ENCODE results near the gene C13orf46.

C13orf46 gene

DNA sequence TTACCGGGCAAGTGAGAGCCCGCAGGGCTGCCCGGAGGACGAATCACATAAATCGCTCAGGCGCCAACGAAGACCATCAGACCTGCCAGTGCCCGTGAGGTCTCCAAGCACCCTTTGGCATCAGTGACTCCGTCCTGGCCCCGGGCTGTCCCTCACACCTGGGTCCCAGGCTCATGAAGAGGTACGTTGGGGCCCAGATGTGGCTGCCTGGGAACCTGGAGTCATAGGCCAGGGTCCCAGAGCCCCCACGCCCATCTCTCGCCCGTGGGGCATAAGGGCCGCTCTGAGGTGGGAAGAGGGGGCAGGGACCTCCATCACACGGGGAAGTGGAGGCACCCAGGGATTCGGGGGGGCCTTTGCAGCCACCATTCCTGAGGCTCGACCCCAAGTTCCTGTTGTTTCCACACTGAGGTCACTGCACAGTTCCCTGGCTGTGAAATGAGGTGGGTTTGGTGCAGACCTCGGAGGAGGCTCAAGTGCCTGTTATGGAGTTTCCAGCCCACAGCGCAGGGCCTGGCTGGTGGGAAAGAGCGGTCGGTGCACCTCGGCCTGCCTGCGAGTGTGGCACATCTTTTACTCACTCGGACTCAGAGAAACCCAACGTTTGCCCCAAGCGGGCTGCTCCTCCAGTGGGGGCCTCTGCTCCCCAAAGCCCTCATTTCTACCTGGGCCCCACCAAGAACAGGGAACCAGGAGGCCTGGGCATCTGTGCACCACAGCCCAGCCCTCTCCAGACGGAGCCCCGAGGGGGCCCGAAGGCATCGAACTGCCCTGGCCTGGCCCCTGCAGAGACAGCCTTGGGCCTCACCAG is 35.9 kb upstream of the C13orf46 start:
- DNase-seq = no peak

DNA sequence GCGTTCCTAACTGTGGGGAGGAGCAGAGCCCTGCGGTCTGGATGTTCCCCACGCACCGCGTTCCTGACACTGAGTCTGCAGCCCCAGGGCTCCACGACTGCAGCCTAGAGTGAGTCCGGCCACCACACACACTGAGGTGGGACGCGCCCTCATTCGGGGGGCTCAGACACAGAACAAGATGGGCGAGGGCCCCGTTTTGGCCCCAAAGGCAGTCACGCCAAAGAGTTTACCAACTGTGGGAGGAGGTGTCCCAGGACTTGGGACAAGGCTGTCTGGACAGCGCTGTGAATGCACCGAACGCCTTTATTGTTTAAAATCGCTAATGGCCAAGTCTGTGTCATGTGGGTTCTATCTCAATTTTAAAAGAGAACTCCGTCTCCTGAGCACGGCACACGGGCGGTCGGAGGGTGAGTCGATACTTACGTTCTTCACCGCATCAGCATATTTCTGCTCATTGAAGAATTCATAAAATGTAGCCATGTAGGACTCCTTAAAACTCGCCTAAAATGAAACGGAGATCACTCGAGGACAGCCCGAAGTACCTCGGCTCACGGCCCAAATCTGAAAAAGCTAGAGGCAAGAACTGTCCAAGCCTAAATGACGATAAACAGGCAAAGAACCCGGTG is 35.2 kb upstream of the C13orf46 start:
- no peak for DNase-seq

DNA sequence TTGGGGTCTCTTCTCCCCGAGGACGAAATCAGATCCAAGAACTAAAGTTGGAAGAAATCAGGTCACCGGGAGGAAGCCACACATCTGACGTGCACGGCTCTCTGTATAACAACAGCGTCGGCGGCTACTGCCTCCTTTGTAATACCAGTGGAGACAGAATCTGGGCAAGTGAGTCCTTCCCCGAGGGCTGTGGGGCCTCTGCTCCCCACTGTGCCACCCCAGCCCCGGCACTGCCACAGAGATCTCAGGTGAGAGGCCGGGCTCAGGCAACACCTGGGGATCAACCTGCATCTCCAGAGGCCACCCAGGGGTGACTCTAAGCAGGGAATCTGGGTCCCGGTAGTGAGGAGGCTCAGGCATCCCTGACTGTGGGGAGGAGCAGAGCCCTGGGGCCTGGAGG is 33.7 kb upstream of the C13orf46 start:
- DNase-seq = no peak

DNA sequence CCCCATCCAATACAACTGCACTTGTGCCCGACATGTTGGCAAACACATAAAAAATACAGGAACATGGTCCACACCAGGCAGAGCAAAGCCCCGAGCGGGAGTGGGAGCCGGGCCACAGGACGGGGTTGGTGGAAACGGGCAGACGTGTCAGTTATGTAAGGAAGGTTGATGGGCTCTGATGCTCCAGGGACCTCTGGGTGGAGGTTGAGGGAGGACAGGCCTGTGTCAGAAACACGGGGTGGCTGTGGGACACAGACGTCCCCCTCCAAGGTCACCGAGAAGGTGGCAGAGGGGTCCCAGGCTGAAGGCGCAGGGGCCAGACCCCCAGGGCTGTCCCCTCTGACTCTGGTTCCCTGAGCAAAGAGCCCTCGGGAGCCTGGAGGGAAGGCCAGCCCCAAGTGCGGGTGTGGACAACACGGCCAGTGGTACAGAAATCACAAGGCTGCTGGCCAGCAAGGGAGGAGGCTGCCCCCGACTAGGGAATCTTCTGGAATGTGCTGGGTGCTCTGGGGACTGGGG is 31.4 kb upstream of the C13orf46 start:
- DNase-seq = no peak

DNA sequence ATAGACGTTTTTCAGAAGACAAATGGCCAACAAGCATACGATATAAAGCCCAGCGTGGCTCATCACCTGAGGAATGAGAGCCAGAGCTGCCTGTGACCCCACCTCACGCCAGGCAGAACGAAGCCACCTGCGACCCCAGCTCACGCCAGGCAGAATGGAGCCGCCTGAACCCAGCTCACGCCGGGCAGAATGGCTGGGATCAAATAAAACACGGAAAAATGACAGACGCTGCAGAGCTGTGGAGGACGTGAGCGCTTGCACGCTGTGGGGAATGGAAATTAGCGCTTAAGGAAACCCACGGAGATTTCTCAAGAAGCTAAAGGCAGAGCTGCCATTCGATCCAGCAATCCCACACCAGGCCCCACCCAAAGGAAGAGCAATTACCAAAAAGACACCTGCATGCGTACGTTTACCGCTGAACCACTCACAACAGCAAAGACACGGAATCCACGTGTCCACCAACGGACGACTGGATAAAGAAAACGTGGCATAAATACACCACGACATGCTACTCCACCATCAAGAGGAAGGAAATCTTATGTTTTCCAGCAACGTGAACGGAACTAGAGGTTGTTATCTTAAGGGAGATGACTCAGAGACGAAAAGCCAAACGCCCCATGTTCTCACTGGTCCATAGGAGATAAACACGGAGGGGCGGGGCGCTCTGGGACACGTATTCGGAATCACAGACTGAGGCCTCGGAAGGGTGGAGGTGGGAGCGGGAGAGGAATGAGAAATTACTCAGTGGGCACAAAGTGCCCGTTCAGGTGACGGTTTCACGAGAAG is 30.7 kb upstream of the C13orf46 start:
- DNase-seq = no peak

DNA sequence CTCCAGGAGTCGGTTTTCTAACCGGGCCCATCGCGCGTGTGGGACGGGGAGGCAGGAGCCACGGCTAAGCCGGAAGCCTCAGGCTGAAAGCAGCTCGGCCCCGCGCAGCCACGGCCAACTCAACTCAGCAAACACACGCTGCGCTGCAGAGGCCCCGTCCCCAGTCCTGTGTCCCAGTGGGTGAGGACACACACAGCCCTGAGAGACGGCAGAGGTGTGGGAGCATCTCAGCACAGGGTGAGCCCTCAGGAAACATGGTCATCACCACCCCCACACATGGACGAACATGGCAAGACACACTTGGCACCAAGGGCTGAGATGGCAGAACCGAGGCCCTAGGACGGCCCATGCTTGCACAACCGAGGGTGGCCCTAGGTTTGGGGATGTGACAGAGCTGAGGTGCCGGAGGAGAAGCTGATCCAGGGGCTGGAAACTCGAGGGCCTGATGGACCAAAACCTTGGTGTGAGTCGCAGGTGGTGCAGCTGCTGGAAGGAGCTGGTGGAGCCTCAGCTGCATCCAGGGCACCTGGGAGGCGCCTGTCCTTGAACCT is 29.0 kb upstream of the C13orf46 start:
- no peak for DNase-seq

DNA sequence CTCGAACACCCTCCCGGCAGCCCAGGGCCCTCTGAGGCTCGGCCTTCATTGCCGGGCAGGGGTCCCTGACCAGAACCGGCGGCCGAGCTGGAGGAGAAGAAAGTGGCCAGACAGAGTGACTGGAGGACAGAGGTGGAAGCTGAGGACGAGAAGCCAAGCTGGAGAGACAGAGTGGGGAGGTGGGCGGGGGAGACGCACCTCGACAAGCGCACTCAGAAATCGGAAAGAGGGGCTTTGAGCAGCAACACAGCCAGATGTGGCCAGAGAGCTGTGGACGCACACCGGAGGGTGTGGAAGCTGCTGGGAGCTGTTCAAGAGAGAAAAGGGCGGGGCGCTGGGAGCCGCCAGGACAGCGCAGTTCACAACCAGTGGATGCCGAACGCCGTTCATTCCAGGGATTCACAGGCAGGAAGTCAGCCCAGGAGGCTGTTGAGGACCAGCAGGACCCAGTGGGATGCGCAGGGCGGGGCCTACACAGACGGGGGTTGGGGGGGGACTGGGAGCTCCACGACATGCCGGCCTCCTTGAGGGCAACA is 28.2 kb upstream of the C13orf46 start:
- no peak for DNase-seq

GRCh38 chr13:114001331-114002008 is 27.6 kb upstream of the C13orf46 start:
- DNase-seq = no peak

- no peak for DNase-seq
Measured at GRCh38 chr13:114000151-114001040, 26.5 kb upstream of the C13orf46 start.

DNA sequence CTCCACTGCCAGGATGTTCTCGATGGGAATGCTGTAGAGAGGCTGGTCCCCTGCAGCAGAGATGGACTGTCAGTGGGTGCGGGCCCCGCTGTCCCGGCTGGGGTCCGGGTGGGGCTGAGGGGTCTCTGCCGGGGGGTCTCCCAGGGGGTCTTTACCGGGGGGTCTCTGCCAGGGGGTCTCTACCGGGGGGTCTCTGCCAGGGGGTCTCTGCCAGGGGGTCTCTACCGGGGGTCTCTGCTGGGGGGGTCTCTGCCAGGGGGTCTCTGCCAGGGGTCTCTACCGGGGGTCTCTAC is 25.7 kb upstream of the C13orf46 start:
- DNase-seq = no peak

DNA sequence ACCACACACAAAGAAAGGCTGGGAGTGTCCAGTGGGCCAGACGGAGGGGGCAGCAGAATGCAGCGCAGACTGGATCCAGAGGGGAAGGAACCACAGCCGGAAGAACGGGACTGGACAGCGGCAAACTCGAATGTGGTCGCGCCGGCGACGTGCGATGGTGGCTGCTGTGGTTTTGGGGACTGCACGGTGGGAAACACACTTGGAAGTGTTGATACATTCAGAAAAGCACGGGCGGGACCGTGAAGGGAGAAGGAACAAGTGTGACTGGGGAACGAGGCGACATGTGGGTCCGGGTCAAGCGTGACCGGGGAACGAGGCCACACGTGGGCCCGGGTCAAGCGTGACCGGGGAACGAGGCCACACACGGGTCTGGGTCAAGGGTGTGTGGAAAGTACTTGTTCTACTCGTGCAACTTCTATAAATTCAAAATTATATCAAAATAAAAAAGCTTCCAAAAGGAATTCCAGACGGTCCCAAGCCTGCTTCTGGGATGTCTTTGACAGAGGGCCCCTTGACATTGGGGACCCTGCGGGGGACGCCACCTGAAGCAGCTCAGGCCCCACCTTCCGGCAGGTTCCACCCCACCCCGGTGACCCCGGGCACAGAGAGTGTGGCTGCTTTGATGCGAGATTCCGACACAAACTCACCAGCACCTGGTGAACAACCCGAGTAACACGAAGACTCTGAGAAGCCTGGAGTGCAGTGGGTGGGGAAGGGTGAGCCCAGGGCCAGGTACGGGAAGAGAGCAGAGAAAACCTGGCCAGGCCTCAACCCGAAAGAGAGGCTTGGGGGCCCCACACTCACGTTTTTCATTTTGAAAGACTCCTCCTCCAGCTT is 25.1 kb upstream of the C13orf46 start:
- no peak for DNase-seq

- no peak for DNase-seq
Measured at GRCh38 chr13:113997845-113998751, 24.2 kb upstream of the C13orf46 start.

DNA sequence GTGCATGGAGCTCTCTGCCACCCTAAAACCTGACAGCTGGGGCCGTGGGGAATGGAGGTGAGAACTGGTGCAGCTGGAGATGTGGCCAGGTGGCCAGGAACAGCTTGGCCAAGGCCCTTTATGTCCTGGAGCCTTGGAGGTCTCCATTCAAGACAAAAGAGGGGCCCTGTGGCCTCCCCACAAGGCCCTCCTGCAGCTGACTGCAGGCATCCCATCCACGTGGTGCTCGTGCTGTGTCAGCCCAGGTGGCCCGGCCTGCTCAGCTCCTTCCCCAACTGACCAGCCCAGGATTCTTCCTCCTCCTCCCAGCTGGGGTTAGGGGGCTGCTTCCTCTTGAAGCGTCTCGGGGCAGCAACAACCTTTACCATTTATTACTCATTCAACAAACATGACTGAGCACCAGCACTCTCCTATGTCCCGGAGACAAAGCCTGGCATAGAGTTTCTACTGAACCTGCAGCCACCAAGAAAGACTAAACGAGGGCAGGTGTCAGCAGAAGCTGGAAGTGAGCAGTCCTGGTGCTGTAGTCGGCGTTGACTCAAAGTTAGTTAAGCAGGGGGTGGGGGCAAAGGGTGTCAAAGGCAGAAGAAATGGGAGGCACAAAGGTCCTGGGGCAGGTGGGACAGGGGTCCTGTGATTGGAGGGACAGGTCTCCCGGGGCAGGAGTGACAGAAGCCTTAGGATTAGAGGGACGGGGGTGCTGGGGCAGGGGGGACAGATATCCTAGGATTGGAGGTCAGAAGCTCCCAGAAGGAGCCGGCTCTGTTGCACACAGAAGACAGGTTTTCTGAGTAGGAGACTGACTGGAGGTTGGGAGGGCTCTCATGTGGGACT is 23.3 kb upstream of the C13orf46 start:
- DNase-seq = no peak

DNA sequence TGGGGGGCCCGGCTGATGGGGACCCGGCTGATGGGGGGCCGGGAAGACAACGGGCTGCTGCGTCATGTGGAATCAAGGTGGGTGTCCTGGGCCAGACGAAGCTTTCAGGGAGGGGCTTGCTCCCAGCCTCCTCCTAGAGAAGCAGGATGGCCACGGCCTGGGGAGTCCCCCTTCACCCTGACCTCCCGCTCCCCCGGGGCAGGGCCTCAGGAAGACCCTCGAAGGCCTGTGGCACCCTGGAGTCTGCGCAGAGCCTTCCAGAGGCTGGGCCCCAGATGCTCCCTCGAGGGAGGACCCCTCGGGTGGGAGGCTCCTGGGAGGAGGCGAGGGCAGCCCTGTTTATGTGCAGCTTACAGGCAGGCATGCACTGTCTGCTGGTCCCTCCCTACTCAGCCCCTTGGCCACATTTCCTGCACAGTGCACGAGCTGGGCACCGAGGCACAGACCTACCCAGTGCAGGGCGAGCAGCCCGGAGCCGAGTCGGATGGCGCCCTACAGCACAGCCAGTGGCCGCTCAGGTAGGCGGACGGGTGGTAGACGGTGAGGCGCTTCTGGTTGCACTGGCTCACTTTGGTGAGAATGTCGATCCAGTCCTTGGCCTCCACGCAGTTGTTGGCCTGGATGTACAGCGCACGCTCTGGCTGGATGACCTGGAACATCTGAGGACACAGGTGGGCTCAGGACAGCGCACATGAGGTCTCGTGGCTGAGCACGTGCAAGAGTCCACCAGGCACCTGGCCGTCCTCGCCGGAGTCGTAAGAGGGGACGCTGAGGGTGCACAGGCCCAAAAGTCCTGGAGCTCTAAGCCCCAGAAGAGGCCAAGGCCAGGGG is 22.4 kb upstream of the C13orf46 start:
- no peak for DNase-seq

GRCh38 chr13:113995051-113995601 is 21.2 kb upstream of the C13orf46 start:
- DNase-seq = no peak

GRCh38 chr13:113992276-113993005 is 18.6 kb upstream of the C13orf46 start:
- no peak for DNase-seq
